Measurements from ENCODE around the gene THTPA. TPM values are rescaled to one million over a fixed set of nuclear protein-coding genes. Genes with fewer than 3 reads are reported as not detected.

Gene THTPA
- total RNA-seq (10 to 100 TPM in 3 of 4 donors, 1 to 10 TPM in 1; 8.9 to 30.6 (median 19.4) TPM), polyA plus RNA-seq (10 to 100 TPM; 19.2 to 35.4 (median 22.0) TPM)

- Histone ChIP-seq H3K36me3 (peaks cover 0 to 20% (median 3%) of the 10 kb centered on the region in 4 donors), H3K4me1 (peaks cover 0 to 37% (median 29%) of the 10 kb centered on the region in 4 donors), H3K9me3 (no peaks in the 10 kb centered on the region), H3K4me3 (peak within 1 kb of the TSS; percentile 71 to 88 (median 82)), H3K27me3 (no peaks in the 10 kb centered on the region), H3K27ac (peak within 1 kb of the TSS; percentile 93 to 98 (median 95))
- no peak for TF ChIP-seq CTCF (IDR thresholded peaks at IDR 0.05)
- TF ChIP-seq POLR2AphosphoS5 (IDR thresholded peaks at IDR 0.05), result peak in 3 of 4 donors; percentile 44 to 64 (median 60)
- TF ChIP-seq EP300 (IDR thresholded peaks at IDR 0.05), result peak in 1 of 4 donors; percentile 6
- WGBS, 2 donors, result 1% methylated on average over 54 of the region's 54 CpGs
- intact Hi-C loops (cut with DNase I), result loop anchor here (5.0 to 10.0 kb wide), 6 partner anchors 189 to 889 kb away; partner anchors contain the start of genes ACIN1, C14orf119, DCAF11 and EFS
- peak; percentile 95 for DNase-seq
These were observed at the start of gene THTPA for GRCh38 chr14:23555882-23556699. THTPA (plus strand) TSS chr14:23556271; CDS start chr14:23556758, 487 bp downstream.

- Histone ChIP-seq H3K4me3 (peak overlapping the region in 3 of 4 donors; percentile 26 to 41 (median 35)), H3K27ac (peak overlapping the region in 2 of 4 donors; percentile 6 to 66), H3K27me3 (no peaks in the 10 kb centered on the region), H3K4me1 (peaks cover 0 to 17% (median 15%) of the 10 kb centered on the region in 4 donors), H3K36me3 (no peaks in the 10 kb centered on the region), H3K9me3 (no peaks in the 10 kb centered on the region)
- WGBS, 2 donors, result 48 to 85% methylated on average over 13 of the region's 13 CpGs
- TF ChIP-seq CTCF (IDR thresholded peaks at IDR 0.05) (no peak), EP300 (IDR thresholded peaks at IDR 0.05) (no peak), POLR2A (IDR thresholded peaks at IDR 0.05) (no peak), POLR2AphosphoS5 (IDR thresholded peaks at IDR 0.05) (no peak)
- intact Hi-C loops (cut with DNase I), result no loop called here
- DNase-seq, result no peak
These were observed 43.9 kb upstream of the THTPA start for GRCh38 chr14:23512156-23512555.

- peak; percentile 74 for DNase-seq
- H3K4me3 ChIP-seq, result peak overlapping the region in 2 of 4 donors; percentile 26 to 41
- TF ChIP-seq POLR2AphosphoS5 (IDR thresholded peaks at IDR 0.05), result peak in 1 of 4 donors; percentile 35
- no peak for TF ChIP-seq POLR2A (IDR thresholded peaks at IDR 0.05)
- no peak for TF ChIP-seq EP300 (IDR thresholded peaks at IDR 0.05)
- TF ChIP-seq CTCF (IDR thresholded peaks at IDR 0.05), result no peak
- H3K4me1 ChIP-seq, result peaks cover 0 to 17% (median 15%) of the 10 kb centered on the region in 4 donors
- H3K9me3 ChIP-seq, result no peaks in the 10 kb centered on the region
- H3K36me3 ChIP-seq, result no peaks in the 10 kb centered on the region
- 90 to 91% methylated on average over 25 of the region's 25 CpGs for WGBS, 2 donors
- H3K27me3 ChIP-seq, result no peaks in the 10 kb centered on the region
- intact Hi-C loops (cut with DNase I), result no loop called here
- peak overlapping the region in 2 of 4 donors; percentile 56 to 66 for H3K27ac ChIP-seq
These were observed 42.9 kb upstream of the THTPA start for GRCh38 chr14:23513005-23513817.

- H3K36me3 ChIP-seq, result no peaks in the 10 kb centered on the region
- no peak overlapping the region for H3K4me3 ChIP-seq
- no peaks in the 10 kb centered on the region for H3K9me3 ChIP-seq
- intact Hi-C loops (cut with DNase I), result no loop called here
- DNase-seq, result no peak
- H3K27me3 ChIP-seq, result no peaks in the 10 kb centered on the region
- peak overlapping the region in 2 of 4 donors; percentile 56 to 66 for H3K27ac ChIP-seq
- H3K4me1 ChIP-seq, result peaks cover 0 to 17% (median 15%) of the 10 kb centered on the region in 4 donors
- 92 to 93% methylated on average over 8 of the region's 8 CpGs for WGBS, 2 donors
- peak in 2 of 4 donors; percentile 52 to 53 for TF ChIP-seq POLR2AphosphoS5 (IDR thresholded peaks at IDR 0.05)
- no peak for TF ChIP-seq EP300 (IDR thresholded peaks at IDR 0.05)
These were observed 42.0 kb upstream of the THTPA start for GRCh38 chr14:23513818-23514643.
